Mesothelial cell of epicardium (in vitro differentiated cells): ENCODE data around the gene TYSND1. TPM values are rescaled to one million over a fixed set of nuclear protein-coding genes. Genes with fewer than 3 reads are reported as not detected.

Source experiments
- DNase-seq, 2 experiments: peaks; one replicate each; pipeline ENCODE4 v3.0.0; 2021; ENCODE audit warnings: low spot score in 2 of 2; ENCODE audit not compliant: unreplicated experiment in 2 of 2
- H3K27ac Mint-ChIP-seq: 2 replicates; pipeline ENCODE4 v1.8.0; 2021; ENCODE audit warnings: mixed read lengths
- H3K27me3 Mint-ChIP-seq: 2 replicates; pipeline ENCODE4 v1.8.0; 2021; ENCODE audit warnings: low read depth, mixed read lengths
- H3K36me3 Mint-ChIP-seq: 2 replicates; pipeline ENCODE4 v1.8.0; 2021; ENCODE audit warnings: mixed read lengths
- H3K4me1 Mint-ChIP-seq: 2 replicates; pipeline ENCODE4 v1.8.0; 2021; ENCODE audit warnings: mixed read lengths
- H3K4me3 Mint-ChIP-seq: 2 replicates; pipeline ENCODE4 v1.8.0; 2021; ENCODE audit warnings: mild to moderate bottlenecking, moderate library complexity, mixed read lengths
- H3K9me3 Mint-ChIP-seq: 2 replicates; pipeline ENCODE4 v1.8.0; 2021; ENCODE audit warnings: mixed read lengths
- total RNA-seq: library from RNA; stranded (reverse); gene quantifications from 3 replicates; pipeline ENCODE4 v1.2.1, GENCODE V29; 2021
- TF ChIP-seq, protein P1 (sequence below): fragments of 200-600 bp; sonication (generic); IDR thresholded peaks from one replicate; pipeline ENCODE4 v1.5.0; 2021; ENCODE audit warnings: antibody characterized with exemption; ENCODE audit not compliant: unreplicated experiment

The TYSND1 gene
- total RNA-seq, 1 donor from 2014 or later = 19.9 TPM

DNA sequence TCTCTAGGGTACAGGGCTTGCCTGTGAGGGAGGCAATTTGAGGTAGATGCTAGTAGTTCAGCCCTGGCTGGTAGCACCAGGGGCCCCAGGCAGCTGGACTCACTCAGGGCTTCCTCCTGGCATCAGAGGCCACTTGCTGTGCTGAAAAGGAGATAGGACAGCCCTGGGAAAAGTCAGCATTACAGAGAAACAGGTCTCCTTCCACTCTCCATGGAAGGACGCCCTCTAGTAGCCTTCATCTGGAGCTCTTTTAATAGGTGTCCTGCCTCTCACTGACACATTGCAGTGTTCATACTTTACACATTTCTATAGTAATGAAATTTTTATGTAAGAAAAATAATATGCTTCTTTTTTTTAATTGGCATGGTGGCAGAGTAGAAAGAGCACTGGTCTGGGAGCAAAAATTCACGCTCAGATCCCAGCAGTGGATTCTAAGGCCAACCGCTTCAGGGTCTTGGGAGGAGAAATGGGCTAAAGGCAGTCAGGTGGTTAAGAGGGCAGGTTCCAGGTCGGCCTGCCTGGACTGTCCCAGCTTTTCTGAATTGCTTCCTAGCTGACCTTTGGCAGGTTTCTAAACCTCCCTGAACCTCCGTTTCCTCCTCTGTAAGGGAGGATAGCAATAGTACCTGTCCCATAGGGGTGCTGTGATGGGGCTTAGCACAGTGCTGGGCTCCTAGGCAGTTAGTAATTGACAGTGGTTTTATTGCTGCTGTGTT, 49.6 kb downstream of the TYSND1 start:
- peaks cover 65% of the 10 kb centered on the region for H3K36me3 Mint-ChIP-seq
- H3K9me3 Mint-ChIP-seq = peaks cover 8% of the 10 kb centered on the region
- no peak overlapping the region for H3K4me3 Mint-ChIP-seq
- DNase-seq = no peak
- TF ChIP-seq, protein P1, sequence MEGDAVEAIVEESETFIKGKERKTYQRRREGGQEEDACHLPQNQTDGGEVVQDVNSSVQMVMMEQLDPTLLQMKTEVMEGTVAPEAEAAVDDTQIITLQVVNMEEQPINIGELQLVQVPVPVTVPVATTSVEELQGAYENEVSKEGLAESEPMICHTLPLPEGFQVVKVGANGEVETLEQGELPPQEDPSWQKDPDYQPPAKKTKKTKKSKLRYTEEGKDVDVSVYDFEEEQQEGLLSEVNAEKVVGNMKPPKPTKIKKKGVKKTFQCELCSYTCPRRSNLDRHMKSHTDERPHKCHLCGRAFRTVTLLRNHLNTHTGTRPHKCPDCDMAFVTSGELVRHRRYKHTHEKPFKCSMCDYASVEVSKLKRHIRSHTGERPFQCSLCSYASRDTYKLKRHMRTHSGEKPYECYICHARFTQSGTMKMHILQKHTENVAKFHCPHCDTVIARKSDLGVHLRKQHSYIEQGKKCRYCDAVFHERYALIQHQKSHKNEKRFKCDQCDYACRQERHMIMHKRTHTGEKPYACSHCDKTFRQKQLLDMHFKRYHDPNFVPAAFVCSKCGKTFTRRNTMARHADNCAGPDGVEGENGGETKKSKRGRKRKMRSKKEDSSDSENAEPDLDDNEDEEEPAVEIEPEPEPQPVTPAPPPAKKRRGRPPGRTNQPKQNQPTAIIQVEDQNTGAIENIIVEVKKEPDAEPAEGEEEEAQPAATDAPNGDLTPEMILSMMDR = no peak
- H3K27me3 Mint-ChIP-seq = no peaks in the 10 kb centered on the region
- no peaks in the 10 kb centered on the region for H3K4me1 Mint-ChIP-seq
- no peak overlapping the region for H3K27ac Mint-ChIP-seq

DNA sequence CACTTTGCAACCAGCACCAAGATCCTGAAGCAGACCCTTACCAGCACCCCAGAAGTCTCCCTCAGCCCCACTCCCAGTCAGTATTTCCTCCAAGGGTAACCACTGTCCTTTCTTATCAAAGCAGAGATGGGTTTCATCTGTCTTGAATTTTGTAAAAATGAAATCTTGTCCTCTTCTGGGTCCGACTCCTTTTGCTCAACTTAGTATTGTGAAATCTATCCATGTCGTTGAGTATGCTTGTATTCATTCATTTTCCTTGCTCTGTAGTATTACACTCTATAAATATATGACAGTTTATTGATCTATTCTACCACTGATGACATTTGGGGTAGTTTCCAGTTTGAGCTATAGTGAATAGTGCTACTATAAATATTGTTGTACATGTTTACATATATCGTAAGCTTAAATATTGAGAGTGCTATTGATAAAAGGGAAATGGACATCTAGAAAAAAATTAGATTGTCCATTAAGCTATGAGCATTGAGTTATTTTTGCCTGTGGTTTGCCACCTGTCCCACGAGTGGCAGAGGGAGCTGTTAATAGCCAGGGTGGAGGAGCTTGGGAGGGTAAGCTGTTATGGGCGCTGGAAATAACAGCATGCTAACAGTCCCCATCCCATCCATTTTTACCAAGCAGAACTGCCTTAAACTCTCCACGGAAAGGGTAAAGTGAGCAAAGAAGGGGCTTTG, 50.3 kb downstream of the TYSND1 start:
- Mint-ChIP-seq H3K4me1 (no peaks in the 10 kb centered on the region), H3K4me3 (no peak overlapping the region), H3K36me3 (peaks cover 60% of the 10 kb centered on the region), H3K27me3 (no peaks in the 10 kb centered on the region), H3K27ac (no peak overlapping the region), H3K9me3 (peaks cover 4% of the 10 kb centered on the region)
- no peak for DNase-seq
- TF ChIP-seq, protein P1 = no peak

DNA sequence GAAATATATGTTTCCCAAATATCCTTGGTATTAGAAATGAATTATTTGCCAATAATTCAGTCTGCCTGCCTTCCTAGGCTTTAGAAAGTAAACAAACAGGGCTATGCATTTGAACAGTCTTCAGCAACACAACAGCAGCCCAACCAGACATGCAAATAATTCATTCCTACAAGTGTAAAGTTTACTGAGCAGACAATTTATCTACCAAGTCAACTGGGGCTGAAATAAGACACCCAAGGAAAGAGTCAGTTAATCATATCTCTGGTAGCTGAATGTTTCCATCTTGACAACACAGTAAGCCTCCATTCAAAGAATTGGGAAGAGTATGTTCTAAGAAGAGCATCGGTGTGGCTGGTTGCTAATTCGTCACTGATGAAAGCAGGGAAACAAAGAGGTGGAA, 52.2 kb downstream of the TYSND1 start:
- no peaks in the 10 kb centered on the region for H3K4me1 Mint-ChIP-seq
- no peak for DNase-seq
- H3K9me3 Mint-ChIP-seq = no peaks in the 10 kb centered on the region
- H3K27me3 Mint-ChIP-seq = no peaks in the 10 kb centered on the region
- TF ChIP-seq, protein P1 = no peak
- H3K36me3 Mint-ChIP-seq = peaks cover 52% of the 10 kb centered on the region
- H3K27ac Mint-ChIP-seq = no peak overlapping the region
- no peak overlapping the region for H3K4me3 Mint-ChIP-seq

DNA sequence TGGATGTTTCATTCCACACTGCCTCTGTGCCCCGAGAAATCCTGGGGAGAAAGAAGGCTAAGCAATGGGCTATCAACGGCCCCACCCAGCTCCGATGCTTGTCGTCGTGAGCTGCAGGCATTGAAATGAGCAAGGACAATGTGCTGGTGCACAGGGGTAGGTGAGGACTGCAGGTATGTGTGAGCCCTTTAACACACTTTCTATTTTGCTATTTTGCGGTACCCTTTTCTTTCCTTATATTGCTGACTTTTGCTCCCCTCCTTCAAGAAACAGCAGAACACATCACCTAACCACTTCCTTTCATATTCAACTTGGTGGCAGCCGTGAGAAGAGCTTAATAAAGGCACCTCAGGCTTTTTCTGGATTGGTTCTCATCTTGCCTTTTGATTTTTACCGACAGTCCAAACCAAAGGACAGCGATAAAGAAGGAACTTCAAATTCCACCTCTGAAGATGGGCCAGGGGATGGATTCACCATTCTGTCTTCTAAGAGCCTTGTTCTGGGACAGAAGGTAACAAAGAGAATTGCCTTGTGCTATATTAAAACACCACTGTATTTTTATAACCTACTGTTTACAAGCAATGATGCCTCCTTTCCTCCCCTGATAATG, 53.1 kb downstream of the TYSND1 start:
- DNase-seq = no peak
- Mint-ChIP-seq H3K27me3 (no peaks in the 10 kb centered on the region), H3K9me3 (no peaks in the 10 kb centered on the region), H3K4me3 (no peak overlapping the region), H3K4me1 (no peaks in the 10 kb centered on the region), H3K27ac (no peak overlapping the region), H3K36me3 (peaks cover 48% of the 10 kb centered on the region)
- TF ChIP-seq, protein P1 = no peak

- Mint-ChIP-seq H3K27ac (no peak overlapping the region), H3K9me3 (no peaks in the 10 kb centered on the region), H3K36me3 (peaks cover 44% of the 10 kb centered on the region), H3K4me1 (no peaks in the 10 kb centered on the region), H3K27me3 (no peaks in the 10 kb centered on the region), H3K4me3 (no peak overlapping the region)
- no peak for DNase-seq
- TF ChIP-seq, protein P1 = no peak
Measured at GRCh38 chr10:70092389-70092718, 54.1 kb downstream of the TYSND1 start.
